Activated T-cell treated with anti-CD3 and anti-CD28 coated beads for 48 hours (primary cell): ENCODE measurements around the gene PPP1R16B.
A peak's percentile ranks its signal among the peaks of the same experiment; 100 is the strongest.

Experiments
- DNase-seq: peaks from one replicate; pipeline ENCODE4 v3.0.0-alpha.2; 2020; ENCODE audit warnings: low read depth

Gene PPP1R16B

GRCh38 chr20:38896009-38896594 lies 90.6 kb downstream of the PPP1R16B start:
- DNase-seq = no peak

- no peak for DNase-seq
Observed at GRCh38 chr20:38897267-38897666, 91.8 kb downstream of the PPP1R16B start.

GRCh38 chr20:38900606-38901005 lies 95.1 kb downstream of the PPP1R16B start:
- DNase-seq = no peak

DNA sequence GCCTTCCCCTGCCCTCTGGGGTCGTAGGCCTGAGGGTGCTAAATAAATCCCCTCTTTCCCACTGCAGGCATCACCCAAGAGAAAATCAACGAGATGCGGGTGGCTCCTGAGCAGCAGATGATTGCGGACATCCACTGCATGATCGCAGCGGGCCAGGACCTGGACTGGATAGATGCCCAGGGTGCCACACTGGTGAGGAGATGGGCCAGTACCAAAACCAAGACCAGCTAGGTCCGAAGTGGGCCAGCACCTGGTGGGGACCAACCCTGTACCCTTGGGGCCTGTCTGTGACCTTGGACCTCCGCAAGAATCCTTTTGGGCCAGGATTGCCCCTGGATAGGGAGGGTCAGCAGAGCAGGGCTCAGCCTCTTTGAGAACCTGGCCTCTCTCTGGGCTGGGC lies 97.1 kb downstream of the PPP1R16B start:
- no peak for DNase-seq

DNA sequence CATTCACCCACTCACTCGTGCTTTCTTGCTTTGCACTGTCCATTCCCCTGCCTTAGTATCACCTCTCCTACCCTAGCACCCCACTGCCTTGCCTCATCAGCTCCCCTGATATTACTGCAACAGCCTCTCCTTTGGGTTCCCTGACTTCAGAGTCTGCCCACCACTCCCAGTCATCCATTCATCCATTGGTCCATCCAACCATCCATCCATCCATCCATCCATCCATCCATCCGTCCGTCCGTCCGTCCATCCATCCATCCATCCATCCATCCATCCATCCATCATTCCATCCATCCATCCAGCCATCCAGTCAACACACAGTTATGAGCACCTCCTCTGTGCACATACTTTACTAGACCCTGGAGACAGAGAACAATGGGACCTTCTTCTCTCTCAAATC lies 97.8 kb downstream of the PPP1R16B start:
- DNase-seq = no peak

- DNase-seq = no peak
Observed at GRCh38 chr20:38905375-38905774, 99.9 kb downstream of the PPP1R16B start.

DNA sequence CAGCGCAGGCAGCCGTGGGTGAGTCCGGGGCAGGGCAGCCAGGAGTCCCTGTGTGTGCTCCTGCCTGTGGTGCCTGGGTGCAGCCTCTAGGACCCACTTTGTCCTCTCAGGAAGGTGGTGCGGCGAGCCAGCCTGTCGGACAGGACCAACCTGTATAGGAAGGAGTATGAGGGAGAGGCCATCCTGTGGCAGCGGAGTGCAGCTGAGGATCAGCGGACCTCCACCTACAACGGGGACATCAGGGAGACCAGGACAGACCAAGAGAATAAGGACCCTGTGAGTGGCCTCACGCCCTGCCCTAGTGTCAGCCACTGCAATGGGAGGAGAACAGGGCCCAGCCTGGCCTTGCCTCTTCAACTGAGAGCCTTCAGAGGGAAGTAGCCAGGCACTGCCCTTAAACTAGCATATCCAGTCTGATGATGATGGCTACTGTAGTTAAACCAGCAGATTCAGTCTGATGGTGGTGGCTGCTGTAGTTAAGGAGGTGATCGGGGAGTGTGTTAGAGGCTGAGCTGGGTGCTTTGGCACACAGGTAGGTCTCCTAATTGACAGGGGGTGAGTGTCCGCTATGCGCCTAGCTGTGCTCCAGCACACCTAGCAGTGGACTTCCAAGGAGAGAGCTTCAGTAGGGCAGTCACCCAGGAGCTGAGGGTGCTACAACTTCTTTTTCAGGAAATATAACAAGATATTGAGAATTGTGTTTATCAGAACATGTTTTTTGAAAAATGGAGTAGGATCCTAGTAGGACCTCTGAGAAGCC lies 102.6 kb downstream of the PPP1R16B start:
- DNase-seq = no peak

GRCh38 chr20:38915355-38915754 lies 109.9 kb downstream of the PPP1R16B start:
- no peak for DNase-seq

- no peak for DNase-seq
Observed at GRCh38 chr20:38917657-38918056, 112.2 kb downstream of the PPP1R16B start.

GRCh38 chr20:38918172-38918571 lies 112.7 kb downstream of the PPP1R16B start:
- no peak for DNase-seq

DNA sequence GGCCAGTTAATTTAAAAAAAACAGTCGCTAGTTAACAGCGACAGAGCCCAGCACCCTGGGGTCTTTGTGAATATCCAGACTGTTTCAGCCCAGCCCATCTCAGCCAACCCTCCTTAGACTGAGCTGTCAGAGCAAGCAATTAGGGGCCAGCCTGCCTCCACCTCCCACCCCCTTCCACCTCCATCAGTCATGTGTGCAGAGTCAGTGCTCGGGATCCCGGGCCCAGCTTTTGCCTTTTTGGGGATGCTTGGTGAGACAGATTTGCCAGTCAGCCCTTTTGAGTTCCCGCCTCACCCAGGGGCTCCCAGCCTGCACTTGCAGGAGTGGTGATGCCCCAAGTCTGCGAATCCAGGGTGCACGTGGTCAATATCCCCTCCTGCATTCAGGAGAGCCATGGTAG lies 114.2 kb downstream of the PPP1R16B start:
- DNase-seq = no peak

GRCh38 chr20:38920411-38920810 lies 114.9 kb downstream of the PPP1R16B start:
- no peak for DNase-seq

DNA sequence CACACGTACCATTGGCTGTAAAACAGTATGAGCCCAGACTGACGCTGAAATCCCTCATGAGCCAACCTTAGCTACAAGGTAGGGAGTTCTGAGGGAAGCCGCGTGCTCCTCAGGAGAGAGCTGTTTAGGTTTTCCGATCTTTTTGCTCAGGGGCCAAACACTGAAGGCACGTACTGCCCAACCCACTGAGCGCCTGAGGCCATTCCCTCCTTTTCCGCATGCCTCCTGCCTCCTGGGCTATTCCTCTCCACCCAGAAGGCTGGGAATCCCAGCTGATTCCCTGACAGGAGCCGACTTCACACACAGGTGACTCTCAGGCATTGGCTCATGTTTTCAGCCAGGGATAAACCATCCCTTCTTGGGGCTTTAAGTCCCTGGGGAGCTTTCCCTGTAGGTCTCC lies 115.4 kb downstream of the PPP1R16B start:
- DNase-seq = no peak

GRCh38 chr20:38924718-38925117 lies 119.2 kb downstream of the PPP1R16B start:
- DNase-seq = no peak

DNA sequence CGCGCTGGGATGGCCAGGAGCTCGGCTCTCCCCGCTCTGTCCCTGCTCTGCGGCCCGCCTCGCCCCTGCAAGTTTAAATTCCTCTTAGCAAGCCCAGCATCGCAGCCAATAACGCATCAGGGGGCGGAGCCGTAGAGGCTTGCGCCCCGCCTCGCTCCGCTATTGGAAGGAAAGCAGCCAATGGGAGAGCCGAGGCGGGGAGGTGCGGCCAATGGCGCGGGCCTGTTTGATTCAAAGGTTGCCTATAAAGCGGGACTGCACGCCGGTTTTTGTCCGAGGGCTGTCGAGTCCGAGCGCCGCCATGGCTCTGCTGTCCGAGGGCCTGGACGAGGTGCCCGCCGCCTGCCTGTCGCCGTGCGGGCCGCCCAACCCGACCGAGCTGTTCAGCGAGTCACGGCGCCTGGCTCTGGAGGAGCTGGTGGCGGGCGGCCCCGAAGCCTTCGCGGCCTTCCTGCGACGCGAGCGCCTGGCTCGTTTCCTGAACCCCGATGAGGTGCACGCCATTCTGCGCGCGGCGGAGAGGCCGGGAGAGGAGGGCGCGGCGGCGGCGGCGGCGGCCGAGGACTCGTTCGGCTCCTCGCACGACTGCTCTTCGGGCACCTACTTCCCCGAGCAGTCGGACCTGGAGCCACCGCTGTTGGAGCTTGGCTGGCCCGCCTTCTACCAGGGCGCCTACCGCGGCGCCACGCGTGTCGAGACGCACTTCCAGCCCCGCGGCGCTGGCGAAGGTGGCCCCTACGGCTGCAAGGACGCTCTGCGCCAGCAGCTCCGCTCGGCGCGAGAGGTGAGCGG lies 120.8 kb downstream of the PPP1R16B start, which contains the start of gene FAM83D:
TSS of gene FAM83D (plus strand) at position 276 of the 792 bp plus-strand sequence. CDS start at position 302, 26 bp downstream.
- DNase-seq = peak; percentile 98

DNA sequence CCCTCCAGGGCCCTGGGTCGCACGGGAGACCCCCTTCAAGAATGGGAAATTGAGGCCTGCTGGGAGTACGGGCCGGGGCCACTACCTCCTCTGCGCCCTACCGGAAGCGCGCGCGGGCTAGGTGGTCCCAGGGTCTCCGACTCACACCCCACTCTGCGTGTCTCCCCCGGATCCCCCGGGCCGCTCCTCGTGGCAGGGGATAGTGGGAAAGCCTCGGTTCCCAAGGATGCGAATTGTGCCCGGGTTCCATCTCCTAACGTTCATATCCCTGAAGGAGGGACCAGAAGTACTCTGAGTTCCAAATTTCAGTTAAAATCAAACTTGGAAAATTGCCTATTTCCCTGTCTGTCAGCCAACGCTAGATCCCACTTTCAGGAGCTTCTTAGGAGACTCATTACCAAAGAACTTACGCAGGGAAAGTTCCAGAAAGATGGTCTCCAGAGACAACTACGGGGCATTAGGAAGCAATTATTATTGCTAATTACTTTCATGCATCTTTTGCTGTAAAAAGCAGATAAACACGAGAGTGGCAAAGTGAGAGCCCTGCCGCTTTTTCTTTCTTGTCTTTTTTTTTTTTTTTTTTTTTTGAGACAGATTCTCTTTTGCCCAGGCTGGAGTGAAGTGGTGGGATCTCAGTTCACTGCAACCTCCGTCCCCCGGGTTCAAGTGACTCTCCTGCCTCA lies 121.6 kb downstream of the PPP1R16B start:
- DNase-seq = no peak

DNA sequence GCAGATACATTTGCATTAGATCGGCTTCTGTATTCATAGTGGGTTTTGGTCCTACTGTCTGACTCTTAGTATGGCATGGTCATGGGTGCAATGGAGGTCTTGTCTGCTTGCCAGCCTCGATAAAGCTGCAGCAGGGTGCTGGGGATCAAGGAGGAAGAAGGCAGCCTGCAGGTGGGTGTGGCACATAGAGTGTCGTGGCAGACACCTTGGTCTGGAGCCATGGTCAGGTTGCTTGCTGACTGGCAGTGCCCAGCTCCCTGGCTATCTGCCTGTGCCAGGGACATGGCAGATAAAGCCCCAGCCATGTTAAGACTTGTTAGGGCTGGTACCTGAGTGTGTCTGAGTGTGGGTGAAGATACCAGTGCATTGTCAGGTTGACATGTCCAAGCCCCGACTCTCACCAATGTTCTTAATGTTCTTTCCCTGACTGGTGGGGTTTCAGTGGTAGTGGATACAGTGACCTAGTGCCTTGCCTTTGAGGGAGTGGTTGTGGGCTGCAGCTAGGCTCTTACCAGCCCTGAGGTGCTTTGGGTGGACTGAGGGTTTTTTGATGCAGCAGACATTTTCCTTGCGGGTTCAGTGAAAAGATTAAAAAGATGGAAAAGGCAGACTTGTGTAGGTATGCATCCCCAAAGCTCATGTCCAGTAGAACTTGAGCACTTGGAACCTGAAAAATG lies 122.5 kb downstream of the PPP1R16B start:
- no peak for DNase-seq

DNA sequence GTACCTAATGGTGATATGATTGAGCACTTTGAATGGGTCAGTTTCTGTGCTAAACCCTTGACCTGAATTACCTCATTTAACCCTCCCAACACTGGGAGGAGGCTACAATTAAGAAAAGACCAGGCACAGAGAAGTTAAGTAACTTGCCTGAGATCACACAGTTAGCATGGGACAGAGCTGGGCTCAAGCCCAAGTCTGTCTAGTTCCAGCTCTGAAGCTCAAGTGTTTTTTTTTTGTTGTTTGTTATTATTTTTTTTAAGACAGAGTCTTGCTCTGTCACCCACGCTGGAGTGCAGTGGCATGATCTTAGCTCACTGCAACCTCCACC lies 124.7 kb downstream of the PPP1R16B start:
- no peak for DNase-seq

DNA sequence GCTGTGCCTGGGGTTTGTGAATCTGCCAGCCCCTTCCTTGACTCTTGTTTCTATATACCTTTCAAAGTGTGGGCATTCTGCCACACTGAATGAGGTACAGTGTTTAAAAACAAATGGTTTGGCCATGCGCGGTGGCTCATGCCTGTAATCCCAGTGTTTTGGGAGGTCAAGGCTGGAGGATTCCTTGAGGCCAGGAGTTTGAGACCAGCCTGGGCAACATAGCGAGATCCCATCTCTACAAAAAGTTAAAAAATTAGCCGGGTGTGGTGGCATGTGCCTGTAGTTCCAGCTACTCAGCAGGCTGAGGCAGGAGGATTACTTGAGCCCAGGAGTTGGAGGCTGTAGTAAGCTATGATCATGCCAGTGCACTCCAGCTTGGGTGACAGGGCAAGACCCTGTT lies 126.5 kb downstream of the PPP1R16B start:
- DNase-seq = no peak

GRCh38 chr20:38932457-38933120 lies 127.1 kb downstream of the PPP1R16B start:
- no peak for DNase-seq

DNA sequence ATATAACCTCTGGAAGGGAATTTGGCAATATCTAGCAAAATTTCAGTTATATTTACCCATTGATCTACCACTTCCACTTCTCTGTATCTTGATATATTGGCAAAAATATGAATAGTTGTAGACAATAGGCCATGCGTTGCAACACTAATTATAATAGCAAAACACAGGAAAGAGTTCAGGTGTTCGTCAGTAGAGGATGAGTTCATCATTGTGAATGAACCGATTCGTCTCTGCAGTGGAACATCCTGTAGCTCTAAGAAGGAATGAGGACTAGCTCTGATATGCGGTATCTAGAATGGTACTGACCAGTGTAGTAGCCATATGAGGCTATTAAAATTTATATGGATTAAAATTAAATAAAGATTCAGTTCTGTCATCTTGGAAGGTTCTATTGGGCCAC lies 129.0 kb downstream of the PPP1R16B start:
- DNase-seq = no peak
